GM21737 (cell line): ENCODE measurements around the gene KATNAL1.

Experiments
- ATAC-seq: cut with Tn5 transposase; IDR thresholded peaks from one replicate; pipeline ENCODE4 v1.9.1; 2021; ENCODE audit warnings: mild to moderate bottlenecking, moderate library complexity; ENCODE audit not compliant: unreplicated experiment

Gene KATNAL1

GRCh38 chr13:30307194-30307970 lies at the start of gene KATNAL1:
Gene KATNAL1 (minus strand): TSS chr13:30307551. CDS start chr13:30283777, 23,774 bp downstream.
- peak; percentile 52 for ATAC-seq

- ATAC-seq = no peak
These were observed 48.5 kb upstream of the KATNAL1 start for GRCh38 chr13:30355839-30356238.

DNA sequence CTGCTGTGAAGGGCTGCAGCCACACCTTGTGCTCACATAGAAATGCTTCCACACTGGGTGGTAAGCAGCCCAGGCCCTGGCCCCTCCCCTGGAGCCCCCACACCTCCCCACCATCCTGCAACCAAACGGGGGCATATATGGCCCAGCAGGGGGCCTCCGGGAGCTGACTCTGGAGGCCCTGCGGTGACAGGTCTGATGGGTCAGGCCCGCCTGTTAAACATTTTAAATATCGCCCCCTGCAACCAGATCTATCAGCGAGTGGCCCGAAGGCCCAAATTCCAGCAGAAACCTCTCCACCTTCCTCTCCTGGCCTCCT lies 48.0 kb upstream of the KATNAL1 start:
- ATAC-seq = no peak

DNA sequence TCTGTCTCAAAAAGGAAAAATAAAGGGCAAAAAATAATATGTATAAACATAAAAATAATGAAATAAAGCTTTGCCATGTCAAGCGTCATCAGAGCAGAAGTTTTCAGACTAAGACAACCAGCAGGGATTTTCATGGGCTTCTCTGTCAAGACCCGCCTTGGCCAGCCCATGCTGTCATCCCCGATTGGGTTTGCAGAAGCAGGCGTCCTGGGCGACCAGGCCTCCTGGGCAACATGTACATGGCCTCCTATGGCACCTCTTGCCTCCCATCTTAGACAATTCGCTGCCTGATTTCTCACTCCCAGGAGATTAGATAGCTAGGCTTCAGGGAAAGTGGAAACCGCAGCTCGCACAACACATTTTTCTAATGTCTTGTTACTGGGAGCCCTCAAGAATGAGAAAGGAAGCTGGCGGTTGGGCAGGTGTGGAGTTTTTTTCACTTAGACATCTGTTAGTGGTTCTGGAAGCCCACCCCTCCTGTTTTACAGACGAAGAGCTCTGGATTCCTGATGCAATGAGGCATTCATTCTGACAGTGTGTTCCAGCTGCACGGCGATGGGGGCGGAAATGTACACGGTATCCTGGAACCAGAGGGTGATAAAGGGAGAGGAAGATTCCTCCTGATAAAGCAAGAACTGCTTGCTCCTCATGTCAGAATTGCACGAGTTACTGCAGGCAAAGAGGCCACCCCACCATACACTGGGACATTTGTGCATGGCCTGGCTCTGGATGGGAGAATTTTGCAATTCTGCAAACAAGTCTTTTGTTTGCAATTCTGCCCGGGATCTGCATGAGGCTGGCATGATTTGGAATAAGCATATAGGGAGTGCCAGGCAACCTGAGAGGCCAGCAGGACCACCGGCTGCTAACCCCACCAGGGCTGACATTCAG lies 47.4 kb upstream of the KATNAL1 start:
- ATAC-seq = no peak

DNA sequence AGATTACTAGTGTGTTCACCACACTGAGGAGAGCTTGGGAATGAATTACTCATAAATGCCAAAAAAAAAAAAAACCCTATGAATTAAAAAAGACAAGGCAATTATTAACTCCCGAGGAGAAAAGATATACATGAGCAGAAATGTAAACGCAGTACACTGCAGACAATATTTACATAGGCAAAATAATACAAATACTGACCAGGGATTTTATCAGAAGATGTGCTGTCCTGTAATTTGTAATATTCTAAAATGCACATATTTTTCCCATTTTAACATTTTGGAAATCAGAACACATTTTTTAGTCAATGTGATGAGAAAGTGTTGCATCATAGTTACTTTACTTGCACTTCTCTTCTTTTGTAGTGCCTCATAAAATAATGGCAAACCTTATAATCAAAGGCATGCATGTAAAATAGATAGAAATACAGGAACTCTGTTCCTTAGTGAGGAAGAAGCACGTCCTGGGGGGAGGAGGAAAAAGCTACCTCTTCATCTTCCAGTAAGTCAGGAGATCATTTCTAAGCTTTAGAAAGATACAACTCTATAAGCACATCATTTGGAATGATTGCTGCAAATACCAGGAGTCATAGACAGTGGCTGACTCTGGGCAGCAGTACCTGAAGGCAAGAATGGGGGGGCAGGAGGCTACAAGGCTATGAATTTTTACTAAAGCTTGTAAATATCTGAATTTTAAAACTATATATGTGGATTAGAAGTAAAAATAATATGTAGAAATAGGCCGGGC lies 46.3 kb upstream of the KATNAL1 start:
- no peak for ATAC-seq

DNA sequence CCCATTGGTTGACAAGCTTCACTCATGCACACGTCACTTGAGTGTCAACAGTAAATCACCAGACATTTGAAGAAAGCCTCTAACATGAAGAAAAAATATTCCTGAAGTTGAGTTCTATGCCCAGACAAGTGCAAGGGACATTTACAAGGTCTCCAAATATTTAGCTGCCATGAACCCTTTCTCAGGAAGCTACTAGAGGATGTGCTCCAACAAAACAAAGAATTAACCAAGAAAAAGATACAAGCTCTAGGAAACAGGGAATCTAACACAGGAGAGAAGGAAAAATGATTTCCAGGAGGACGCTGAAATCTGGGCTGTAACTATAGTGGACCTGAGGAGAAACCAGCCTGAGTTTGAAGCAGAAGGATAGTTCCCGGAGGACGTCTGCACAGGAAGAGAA lies 45.7 kb upstream of the KATNAL1 start:
- no peak for ATAC-seq

- no peak for ATAC-seq
These were observed 44.8 kb upstream of the KATNAL1 start for GRCh38 chr13:30352121-30352520.

DNA sequence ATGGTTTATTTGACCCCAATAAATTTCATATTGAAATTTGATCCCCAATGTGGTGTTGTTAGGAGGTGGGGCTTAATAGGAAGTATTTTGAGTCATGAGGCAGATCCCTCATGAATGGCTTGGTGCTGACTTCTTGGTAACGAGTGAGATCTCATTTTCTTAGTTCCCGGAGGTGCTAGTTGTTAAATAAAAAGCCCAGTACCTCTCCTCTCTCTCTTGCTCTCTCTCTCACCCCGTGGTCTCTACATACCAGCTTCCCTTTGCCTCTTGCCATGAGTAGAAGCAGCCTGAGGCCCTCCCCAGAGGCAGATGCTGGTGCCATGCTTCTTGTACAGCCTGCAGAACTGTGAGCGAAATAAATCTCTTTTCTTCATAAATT lies 39.4 kb upstream of the KATNAL1 start:
- peak; percentile 14 for ATAC-seq

GRCh38 chr13:30346153-30346788 lies 38.9 kb upstream of the KATNAL1 start:
- peak; percentile 84 for ATAC-seq

DNA sequence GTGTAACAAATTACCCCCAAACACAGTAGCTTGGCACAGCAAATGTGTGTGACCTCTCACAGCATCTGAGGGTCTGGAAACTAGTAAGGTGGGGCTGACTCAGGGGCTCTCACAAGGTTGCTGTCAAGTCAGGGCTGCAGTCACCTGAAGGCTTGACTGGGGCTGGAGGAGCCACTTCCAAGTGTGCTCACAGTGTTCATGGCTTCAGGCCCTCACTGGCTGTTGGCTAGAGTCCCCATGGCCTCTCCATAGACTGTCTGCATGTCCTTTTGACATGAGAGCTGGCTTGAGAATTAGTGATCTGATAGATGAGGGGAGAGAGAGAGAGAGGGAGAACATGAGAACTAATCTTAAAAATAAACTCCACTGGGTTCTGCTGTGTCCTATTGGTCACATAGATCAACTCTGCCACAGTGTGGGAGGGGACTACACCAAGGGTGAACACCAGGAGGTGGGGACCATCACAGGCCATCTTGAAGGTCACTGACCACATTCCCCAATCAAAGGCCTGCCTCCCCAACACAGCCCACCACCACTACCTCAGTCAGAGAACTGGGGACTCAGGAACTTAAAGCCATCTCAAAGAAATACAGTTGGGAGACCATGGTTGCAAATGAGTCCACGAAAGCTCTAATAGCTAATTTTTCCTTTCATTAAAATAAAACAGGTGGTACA lies 38.2 kb upstream of the KATNAL1 start:
- ATAC-seq = no peak

DNA sequence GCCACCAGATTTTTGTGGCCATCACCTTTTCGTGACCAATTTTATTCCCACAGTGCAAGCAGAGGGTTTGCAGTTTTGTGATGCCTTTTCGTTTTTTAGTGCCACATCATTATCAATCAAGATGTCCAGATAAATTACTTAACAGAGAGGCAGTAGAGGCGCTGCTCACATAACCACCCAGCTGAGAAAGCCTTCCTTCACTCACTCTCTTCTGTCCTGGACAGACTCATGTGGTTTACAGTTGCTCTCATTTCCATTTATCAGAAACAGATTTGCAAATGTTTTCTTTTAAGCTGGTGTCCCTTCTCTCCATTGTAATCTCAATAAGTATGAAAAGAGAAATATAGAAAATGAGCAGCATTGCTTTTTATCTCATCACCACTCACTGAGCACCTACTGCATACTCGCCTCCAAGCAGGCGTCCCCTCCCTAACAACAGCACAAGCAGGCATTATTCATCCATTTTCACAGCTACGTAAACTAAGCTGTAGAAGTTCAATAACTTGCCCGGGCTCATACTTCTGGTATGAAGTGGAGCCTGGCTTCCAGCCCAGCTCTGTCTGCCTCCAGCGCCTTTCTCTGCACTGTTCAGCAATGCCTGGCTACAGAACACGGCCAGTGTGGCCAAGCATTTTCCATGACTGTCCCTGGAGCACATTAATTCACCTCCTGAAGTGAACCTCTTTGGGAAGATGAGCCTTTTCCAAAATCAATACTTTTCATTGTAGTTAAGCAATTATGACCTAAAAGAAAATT lies 34.6 kb upstream of the KATNAL1 start:
- no peak for ATAC-seq

DNA sequence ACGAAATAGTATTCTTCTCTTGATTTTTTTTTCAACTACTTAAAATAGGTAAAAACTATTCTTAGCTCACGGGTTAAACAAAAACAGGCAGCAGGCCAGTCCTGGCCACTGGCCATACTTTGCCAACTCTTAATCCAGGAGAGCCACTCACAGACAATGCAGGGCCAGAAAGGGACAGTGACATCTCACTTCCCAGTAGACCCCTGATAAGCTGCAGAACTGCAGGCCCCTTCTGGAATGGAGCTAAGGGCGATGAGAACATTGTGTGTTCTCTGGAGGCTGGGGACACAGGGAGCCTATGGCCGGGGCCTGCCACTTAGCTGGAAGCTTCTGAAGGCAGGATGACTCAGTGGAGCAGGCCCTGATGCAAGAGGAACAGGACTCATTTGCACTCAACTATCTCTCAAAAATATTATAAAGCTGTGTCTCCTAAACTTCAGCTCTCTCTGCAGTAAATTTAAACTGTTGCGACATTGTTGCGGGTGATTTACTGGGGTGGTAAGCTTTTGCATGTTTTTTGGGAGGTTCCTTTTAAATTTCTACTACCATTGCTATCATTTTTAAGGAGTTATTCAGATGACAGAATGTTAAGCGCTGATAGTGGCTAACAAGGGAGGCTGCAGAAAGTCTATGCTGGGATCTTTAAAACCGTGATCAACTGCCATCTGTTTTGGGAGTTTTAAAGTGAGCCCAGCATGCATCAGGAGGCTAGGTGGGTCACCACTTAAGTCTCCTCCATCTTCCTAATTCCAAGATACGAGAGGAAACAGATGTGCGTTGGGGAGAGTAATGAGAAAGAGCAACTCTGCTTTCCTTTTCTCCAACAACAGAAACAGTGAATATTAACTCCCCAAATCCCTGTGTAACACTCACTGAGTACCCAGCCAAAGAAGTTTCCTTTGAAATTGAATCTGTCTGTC lies 33.2 kb upstream of the KATNAL1 start:
- ATAC-seq = no peak

GRCh38 chr13:30339738-30340330 lies 32.5 kb upstream of the KATNAL1 start:
- ATAC-seq = no peak

GRCh38 chr13:30338952-30339351 lies 31.6 kb upstream of the KATNAL1 start:
- ATAC-seq = no peak

GRCh38 chr13:30338331-30338851 lies 31.0 kb upstream of the KATNAL1 start:
- ATAC-seq = no peak

DNA sequence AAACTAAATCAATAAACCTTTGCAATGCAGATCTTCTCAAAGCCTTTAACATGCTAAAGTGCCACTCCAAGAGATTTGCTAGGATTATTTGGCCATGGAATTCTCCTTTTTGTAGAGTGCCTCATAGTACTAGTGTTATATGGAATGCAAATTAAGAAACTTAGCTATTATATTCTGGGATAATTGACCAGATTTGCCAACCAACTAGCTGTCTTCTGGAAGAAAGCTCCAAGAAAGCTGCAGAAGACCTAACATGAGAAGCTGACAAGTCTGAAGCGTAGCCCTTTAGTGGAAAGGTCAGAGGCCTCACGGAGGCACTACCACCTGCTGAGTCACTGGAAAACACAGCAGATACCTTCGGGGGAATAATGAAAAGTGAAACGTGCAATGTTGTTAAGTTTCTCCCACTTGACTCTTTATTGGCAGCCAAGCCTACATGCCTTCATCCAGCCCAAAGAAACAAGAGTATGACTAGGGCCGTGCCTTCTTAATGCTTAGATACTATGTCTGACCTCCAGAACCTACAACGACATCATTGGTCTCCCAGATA lies 29.8 kb upstream of the KATNAL1 start:
- no peak for ATAC-seq

- ATAC-seq = no peak
These were observed 27.5 kb upstream of the KATNAL1 start for GRCh38 chr13:30334663-30335386.
